Renal cortex interstitium (tissue), 11 donors: ENCODE results near the gene BMPER. TPM values are rescaled to one million over a fixed set of nuclear protein-coding genes. Genes with fewer than 3 reads are reported as not detected.
A peak's percentile ranks its signal among the peaks of the same experiment; 100 is the strongest.

Source experiments
- DNase-seq, 11 donors: peaks; one replicate each; pipeline ENCODE4 v3.0.0-alpha.2; 2013; ENCODE audit warnings: low read depth in 9 of 11, low spot score in 4 of 11; ENCODE audit errors: extremely low read depth in 1 of 11
- polyA plus RNA-seq, 3 donors: library from polyadenylated mRNA; unstranded; fragments of 120-200 nt; gene quantifications; one replicate each; pipeline ENCODE4 v1.2.1, GENCODE V29; 2013; ENCODE audit not compliant: insufficient read length in 3 of 3

The BMPER gene
- polyA plus RNA-seq, 3 donors, result 18.9 to 29.1 (median 24.7) TPM

GRCh38 chr7:34038816-34039470 lies 133.6 kb downstream of the BMPER start:
- no peak for DNase-seq

GRCh38 chr7:34041707-34042106 lies 136.4 kb downstream of the BMPER start:
- DNase-seq, result no peak

- DNase-seq, result no peak
Measured at GRCh38 chr7:34042406-34042805, 137.1 kb downstream of the BMPER start.

GRCh38 chr7:34043461-34044305 lies 138.3 kb downstream of the BMPER start:
- no peak for DNase-seq

- no peak for DNase-seq
Measured at GRCh38 chr7:34044306-34044643, 138.9 kb downstream of the BMPER start.

GRCh38 chr7:34044734-34045353 lies 139.5 kb downstream of the BMPER start:
- DNase-seq, result no peak

GRCh38 chr7:34048445-34048844 lies 143.1 kb downstream of the BMPER start:
- DNase-seq, result no peak

- no peak for DNase-seq
Measured at GRCh38 chr7:34054075-34054474, 148.7 kb downstream of the BMPER start.

- no peak for DNase-seq
Measured at GRCh38 chr7:34057136-34057535, 151.8 kb downstream of the BMPER start.

GRCh38 chr7:34057956-34058355 lies 152.6 kb downstream of the BMPER start:
- no peak for DNase-seq

GRCh38 chr7:34058801-34059135 lies 153.4 kb downstream of the BMPER start:
- DNase-seq, result peak in 1 of 11 donors; percentile 9

- no peak for DNase-seq
Measured at GRCh38 chr7:34059136-34059828, 153.9 kb downstream of the BMPER start.

GRCh38 chr7:34060196-34060947 lies 155.0 kb downstream of the BMPER start:
- DNase-seq, result no peak

- DNase-seq, result no peak
Measured at GRCh38 chr7:34061149-34061548, 155.8 kb downstream of the BMPER start.

- no peak for DNase-seq
Measured at GRCh38 chr7:34062341-34062740, 157.0 kb downstream of the BMPER start.

- no peak for DNase-seq
Measured at GRCh38 chr7:34062826-34063225, 157.5 kb downstream of the BMPER start.

- no peak for DNase-seq
Measured at GRCh38 chr7:34064519-34065158, 159.3 kb downstream of the BMPER start.

GRCh38 chr7:34066411-34066810 lies 161.1 kb downstream of the BMPER start:
- no peak for DNase-seq
